ENCODE measurements around the gene TSC22D1.
"Not testable (repeated sequence)": the region's sequence is repeated elsewhere in the genome, so short reads cannot be mapped to it uniquely, and the experiment has no call there.

The TSC22D1 gene

DNA sequence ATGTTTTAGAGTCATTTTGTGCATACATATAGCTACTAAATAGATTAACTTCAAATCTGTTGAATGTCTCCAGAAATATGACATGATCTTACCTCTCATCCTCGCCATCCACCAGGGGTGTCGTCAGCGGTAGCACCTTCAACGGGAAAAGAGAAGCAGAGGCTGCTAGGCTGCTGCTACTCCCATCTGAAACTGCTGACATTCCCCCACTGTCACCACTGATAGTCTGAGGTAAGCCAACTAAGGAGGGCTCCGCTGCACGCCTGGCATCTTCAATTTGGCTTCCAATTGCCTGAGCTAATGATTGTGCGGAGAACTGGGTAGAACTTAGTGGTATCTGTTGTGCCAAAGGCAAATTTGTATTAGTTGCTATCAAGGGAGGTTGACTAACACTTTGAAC is 3.1 kb downstream of the TSC22D1 start:
- no peak for DNase-seq (ENCODE audit: low read depth in 2 of 2)

DNA sequence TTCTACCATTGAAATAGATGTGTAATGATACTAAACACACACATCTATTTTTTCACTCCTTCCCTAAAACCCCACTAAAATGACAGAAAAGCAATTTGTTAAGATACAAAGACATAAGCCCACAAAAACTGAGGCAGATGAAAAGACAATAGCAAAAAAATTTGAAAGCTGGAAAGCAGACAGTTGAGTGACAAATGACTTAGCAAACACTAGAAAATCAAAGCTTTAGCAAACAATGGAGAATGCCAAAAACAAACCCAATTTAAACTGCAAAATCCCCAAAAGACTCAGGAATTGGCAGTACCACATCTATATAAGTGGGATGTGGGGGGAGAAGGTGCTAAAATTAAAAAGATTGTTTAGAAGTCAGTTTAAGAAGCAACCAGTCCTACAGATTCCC is 9.5 kb downstream of the TSC22D1 start:
- no peak for DNase-seq (ENCODE audit: low read depth in 2 of 2)

DNA sequence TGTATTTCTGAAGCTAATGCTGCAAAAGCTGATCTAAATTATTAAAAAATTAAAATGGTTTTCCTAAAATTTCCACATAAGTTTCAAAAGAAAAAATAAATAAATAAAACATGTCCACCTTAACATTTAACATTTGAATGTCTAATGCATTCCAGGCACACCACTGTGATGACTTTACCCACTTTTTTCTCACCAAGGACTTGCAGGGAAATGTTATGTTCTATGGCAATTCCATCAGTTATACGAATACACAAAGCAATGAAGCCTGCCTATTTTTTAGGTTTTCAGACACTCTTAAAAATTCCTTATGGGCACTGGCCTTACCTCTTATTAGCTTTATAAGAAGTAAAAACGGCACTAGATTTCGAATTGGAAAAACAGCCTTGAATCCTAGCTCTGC is 10.2 kb downstream of the TSC22D1 start:
- DNase-seq (ENCODE audit: low read depth in 2 of 2): no peak

DNA sequence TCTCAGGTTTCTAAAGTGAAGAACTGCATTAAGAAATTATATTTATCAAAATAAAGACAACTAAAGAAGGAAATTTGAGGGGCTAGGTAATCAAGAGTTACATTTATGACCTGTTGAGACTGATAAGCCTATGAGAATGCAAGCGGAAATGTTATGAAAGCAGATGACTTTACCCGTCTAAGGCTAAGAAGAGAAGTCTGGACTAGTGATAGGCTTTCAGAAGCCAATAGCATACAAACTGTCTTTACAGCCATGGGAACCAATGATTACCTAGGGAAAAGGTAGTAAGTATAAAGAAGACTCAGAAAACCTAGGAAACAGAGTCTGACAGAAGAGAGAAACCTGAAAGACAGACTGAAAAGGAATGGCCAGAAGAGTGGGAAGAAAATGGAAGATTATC is 11.2 kb downstream of the TSC22D1 start:
- DNase-seq (ENCODE audit: low read depth in 2 of 2): no peak

DNA sequence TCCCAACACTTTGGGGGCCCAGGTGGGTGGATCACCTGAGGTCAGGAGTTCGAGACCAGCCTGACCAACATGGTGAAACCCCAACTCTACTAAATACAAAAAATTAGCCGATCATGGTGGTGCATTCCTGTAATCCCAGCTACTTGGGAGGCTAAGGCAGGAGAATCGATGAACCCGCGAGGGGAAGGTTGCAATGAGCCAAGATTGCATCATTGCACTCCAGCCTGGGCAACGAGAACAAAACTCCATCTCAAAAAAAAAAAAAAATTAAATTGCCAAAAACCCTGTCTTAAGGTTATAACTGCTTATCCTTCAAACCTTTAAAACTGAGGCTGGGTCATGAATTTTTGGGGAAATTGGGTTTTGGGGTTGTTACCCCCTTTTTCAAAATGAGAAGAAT is 13.3 kb downstream of the TSC22D1 start:
- DNase-seq (ENCODE audit: low read depth in 2 of 2): not testable (repeated sequence)

DNA sequence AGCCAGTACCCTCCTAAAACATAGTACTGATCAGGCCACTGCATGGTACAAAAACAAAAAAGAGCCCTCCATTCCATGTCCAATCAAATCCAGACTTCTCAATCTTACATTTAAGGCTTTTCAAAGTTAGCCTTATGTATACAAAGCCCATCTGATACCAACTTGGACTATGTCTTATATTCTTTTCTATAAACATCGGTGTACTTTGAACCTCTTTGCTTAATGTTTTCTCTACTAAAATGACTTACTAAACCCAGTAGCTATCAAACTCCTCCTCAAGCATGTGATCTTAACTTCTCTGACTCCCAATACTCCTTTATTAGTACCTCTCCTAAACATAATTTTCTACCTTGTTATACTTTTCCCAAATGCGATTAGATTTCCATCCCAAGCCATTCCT is 14.8 kb downstream of the TSC22D1 start:
- DNase-seq (ENCODE audit: low read depth in 2 of 2): no peak

DNA sequence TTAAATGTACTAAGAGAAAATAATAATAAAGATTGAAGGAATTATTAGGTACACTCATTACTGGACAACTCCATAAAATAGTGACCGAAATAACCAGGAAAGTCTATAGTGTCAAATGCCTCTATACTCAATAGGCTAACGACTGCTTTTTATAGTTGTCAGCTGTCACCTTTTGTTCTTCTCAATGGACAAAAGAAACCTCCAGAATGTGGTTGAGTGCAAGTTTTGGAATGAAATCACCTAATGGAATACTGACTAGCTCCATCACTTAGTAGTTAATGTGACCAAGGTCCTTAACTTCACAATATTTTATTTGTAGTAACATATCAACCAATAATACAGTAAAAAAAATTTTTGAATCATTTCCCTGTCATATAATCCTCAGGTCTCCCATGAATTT is 18.1 kb downstream of the TSC22D1 start:
- DNase-seq (ENCODE audit: low read depth in 2 of 2): no peak

DNA sequence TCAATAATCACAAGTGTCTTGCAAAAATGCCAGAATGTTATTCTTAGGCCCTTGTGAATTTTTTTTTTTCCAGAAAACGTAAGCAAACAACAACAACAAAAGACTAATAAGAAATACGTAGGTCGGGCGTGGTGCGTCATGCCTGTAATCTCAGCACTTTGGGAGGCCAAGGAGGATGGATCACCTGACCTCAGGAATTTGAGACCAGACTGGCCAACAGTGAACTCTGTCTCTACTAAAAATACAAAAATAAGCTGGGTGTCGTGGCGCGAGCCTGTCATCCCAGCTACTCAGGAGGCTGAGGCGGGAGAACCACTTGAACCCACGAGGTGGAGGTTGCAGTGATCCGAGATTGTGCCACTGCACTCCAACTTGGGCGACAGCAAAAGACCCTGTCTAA is 20.9 kb downstream of the TSC22D1 start:
- DNase-seq (ENCODE audit: low read depth in 2 of 2): no peak

DNA sequence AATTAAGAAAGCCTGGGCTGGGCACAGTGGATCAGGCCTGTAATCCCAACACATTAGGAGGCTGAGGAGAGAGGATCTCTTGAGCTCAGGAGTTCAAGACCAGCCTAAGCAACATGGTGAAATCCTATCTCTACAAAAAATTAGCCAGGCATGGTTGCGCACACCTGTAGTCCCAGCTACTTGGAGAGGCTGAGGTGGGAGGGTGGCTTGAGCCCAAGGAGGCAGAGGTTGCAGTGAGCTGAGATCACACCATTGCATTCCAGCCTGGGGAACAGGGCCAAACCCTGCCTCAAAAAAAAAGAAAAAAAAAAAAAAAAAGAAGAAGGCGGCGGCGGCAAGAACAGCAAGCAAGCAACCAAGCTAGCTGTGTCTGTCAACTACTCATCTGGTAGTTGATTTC is 26.7 kb downstream of the TSC22D1 start:
- no peak for DNase-seq (ENCODE audit: low read depth in 2 of 2)

DNA sequence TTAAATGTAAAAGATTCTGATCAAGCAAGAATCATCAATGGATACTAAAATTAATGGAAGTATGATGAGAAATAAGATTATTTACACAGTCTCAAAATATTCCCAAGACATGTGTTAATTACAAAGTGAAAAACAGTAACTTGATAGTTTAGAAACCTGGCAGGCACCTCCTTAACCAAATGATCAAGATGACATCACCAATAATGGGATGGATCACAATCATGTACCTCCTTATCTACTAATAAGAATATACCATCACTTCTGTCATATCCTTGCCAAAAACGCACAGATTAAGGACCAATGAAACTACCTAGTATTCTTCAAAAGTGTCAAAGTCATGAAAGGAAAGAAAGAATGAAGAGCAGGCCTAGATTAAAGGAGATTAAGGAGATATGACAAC is 30.0 kb downstream of the TSC22D1 start:
- no peak for DNase-seq (ENCODE audit: low read depth in 2 of 2)

DNA sequence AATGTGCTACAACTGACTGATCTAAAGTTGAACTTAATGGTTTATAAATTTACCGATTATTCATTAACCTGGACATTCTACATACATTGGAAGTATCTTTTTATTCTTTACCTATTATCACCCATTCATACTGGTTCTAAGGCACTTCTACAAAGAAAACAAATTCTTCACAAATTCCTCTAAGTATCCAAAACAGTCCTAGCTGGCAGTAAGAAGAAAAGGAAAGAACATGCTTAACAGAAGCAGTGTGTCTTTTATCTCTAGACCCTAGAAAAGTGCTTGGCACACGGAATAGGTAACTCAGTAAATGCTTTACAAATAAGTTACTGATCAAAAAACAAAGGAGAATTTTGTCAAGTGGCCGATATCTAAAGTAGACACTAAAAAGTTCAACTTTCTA is 32.8 kb downstream of the TSC22D1 start:
- no peak for DNase-seq (ENCODE audit: low read depth in 2 of 2)

DNA sequence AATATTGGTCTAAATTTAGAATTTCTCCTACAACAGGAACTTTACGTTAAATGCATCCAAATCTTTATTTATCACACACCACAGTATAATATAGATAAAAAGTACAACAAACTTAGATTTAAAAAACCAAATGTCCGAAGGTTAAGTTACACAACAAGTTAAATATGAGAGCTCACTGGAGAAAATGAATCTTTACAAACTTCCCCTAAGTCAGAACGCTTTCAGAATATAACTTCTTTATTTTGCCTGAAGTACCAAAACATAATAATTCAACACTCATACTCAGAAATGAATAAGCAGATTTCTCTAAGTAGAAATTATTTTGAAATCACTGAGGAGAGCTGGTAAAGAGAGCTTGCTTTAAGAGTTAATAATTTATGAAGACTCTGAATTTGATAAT is 33.8 kb downstream of the TSC22D1 start:
- DNase-seq (ENCODE audit: low read depth in 2 of 2): no peak

DNA sequence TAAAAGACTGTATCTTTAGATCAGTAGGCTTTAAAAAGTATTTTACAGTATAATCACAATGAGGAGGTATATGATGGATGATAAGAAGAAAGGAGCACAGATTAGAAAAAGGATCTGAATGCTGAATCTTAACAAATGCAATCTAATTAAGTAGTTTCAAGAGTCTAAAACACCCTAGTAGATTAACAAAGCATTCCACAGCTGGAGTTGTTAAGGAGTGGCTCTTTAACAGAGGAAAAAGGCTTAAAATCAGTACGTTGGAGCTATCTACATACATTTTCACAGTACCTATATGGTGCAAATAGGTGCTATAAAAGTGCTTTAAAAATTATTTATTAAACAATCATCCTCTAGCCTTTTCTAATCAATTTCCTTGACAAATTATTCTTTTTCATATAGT is 34.5 kb downstream of the TSC22D1 start:
- no peak for DNase-seq (ENCODE audit: low read depth in 2 of 2)

DNA sequence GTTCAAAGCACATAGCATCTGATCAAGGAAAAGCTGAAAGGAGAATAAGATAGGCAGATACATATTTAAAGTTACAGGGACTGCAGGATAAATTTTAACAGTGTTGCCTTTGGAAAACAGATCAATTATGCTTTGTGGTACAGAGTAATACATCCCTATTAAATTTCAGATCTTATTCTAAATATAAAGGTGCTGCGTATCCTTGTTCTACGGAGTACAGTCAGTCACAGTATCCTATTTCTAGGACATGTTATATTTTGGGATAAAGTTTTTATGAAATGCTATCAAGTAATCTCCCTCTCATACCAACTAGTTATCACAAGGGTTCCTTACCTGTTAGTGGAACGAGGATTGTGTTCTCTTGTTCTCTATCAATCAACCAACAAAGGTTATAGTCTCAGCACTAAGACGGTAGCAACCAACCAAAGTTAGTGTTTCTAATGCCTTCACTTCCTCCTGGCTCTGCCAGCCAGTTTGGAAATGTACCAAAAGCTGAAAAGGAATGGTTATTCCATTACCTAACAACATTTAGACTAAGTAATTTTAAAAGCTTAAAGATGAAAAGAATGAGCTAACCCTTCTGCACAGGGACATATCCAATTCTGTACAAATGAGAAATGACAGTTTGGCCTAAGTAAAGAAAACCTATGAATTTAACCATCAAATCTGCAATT is 35.2 kb downstream of the TSC22D1 start:
- no peak for DNase-seq (ENCODE audit: low read depth in 2 of 2)

DNA sequence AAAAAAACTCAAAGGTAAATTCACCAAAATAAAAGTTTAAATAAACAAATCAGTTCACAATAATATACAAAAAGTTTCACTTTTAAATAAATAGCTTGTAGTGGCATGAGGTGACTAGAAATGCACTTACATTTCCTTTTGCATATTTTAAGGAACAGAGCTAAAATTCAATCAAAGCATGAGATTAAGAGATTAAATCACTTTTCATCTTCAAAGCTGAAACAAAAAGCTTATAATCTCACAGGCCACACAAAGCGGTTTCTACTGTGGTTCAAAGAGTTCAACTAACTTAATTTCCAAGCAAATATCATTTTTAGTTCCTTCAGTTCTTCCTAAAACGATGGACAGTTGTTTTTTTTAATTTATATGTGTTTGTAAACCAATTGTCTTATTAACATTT is 38.9 kb downstream of the TSC22D1 start:
- no peak for DNase-seq (ENCODE audit: low read depth in 2 of 2)

DNA sequence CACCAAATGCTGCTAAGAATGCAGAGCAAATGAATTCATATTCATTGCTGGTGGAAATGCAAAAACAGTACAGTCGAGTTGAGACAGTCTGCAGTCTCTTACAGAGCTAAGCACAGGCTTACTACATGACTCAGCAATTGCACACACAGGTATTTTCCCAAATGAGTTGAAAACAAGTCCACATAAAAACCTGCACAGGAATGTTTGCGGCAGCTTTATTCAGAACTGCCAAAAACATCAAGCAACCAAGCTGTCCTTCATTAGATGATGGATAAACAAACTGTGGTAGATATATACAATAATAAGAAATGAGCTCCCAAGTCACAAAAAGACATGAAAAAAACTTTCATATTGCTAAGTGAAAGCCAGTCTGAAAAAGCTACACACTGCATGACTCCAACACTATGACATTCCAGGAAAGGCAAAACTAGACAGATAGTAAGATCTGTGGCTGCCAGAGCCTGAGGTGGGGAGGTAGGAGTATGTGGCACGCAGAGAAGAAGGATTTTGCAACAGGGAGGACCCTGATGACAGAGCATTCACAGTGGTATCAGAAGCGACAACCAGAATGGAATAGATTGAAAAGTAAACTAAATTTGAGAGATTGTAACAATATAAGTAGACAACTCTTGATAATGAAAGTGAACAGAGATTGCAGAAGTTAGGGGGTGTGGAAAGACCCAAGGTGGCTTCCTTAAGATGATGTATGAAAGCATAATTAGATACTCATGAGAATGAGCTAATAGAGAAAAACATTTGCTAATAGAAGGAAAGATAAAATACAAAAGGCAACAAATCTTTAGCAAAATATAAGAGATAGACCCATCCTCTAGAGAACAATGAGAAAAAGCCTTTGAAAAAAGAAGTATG is 52.7 kb downstream of the TSC22D1 start:
- DNase-seq (ENCODE audit: low read depth in 2 of 2): no peak

DNA sequence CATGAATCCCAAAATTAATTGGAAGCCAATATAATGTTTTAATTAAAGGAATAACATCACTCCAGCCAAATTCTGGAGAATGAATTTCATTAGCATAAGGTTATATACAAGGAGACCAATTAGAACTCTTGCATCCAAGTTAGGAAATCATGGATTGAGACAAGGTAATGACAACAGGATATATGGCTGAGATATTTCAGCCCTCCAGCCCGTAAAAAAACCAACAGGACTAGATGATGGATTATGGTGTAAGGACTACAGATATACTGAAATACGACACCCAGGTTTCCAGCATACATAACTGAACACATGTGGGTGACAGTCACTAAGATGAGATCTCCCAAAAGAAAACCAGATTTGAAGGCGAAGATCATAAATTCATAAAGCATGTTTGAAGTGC is 56.5 kb downstream of the TSC22D1 start:
- DNase-seq (ENCODE audit: low read depth in 2 of 2): no peak

DNA sequence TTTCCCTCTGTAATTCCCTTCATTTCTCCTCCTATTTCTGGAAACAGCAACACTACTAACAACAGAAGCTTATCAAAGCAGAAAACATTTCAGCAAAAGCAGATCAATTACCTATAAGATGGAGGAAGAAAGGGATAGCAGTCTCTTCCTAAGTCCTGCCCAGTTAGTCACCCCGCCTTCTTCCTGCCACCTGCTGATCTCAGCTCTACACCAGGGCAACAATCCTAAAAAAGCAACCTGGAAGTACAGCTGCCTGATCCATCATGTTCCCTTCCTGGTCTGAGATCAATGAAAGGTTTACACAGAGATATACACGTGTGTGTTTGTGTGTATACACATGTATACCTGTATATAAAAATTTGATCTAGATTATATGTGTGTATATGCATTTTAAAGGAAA is 59.4 kb downstream of the TSC22D1 start:
- DNase-seq (ENCODE audit: low read depth in 2 of 2): no peak

DNA sequence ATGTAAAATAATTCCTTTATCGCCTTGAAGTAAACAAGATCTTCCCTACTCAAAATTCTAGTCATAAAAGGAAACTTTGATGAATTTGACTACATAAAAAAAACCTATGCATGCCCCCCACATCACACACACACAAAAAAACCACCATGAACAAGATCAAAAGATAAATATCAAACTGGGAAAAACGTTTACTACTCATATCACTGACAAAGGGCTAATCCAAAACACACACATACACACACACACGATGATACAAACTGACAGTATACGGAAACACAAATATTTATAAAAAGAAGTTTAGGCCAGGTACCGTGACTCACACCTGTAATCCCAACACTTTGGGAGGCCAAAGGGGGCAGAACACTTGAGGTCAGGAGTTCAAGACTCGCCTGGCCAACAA is 61.9 kb downstream of the TSC22D1 start:
- DNase-seq (ENCODE audit: low read depth in 2 of 2): no peak

DNA sequence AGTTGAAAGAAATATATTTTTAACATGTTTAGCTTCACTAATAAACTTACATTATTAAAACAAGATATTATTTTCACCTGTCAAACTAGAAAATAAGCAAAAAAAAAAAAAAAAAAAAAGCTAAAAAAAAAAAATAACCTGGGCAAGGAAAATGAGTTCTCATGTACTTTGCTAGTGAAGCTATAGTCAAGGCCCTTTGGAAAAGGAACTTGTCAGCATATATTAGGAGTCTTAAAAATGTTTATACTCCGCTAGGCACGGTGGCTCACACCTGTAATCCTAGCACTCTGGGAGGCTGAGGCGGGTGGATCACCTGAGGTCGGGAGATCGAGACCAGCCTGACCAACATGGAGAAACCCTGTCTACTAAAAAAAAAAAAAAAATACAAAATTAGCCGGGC is 66.3 kb downstream of the TSC22D1 start:
- DNase-seq (ENCODE audit: low read depth in 2 of 2): not testable (repeated sequence)

DNA sequence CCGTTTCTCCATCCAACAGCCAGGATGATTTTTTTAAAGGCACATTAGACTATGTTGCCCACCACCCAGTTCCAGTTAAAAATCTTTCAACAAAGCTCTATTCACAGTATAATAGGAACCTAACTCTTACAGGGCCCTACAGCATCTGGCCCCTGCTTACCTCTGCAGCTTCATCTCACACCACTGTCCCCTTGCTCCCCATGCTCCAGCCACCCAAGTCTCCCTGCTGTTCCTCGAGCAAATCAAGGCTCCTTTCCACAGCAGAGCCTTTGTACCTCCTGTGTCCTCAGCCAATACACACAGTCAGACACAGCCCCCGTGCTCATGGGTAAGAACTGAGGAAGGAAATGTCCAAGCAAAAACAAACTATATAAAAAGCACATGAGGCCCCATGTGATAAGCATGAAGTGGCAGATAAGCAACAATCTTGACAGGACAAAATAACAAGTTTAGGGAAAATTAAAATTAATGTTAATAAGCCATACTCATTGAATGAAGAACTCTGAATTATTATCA is 67.5 kb downstream of the TSC22D1 start:
- DNase-seq (ENCODE audit: low read depth in 2 of 2): no peak

DNA sequence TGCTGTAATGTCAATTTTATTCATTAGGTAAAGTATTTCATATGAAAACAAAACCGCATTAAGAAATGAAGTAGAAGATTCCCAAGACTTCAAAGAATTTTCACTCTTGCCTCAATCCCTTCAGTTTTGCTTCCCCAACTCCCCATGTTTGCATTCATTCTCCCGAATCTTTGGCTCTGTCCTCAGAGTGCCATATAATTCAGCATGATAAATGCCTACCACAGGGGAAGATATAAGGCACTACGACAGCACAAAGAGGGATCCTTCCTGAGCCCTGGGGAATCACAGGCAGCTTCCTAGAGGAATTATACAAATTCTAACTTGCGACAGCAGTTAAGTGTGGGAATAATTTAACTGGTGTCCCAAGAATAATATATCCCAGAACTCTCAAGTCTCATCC is 68.5 kb downstream of the TSC22D1 start:
- no peak for DNase-seq (ENCODE audit: low read depth in 2 of 2)

DNA sequence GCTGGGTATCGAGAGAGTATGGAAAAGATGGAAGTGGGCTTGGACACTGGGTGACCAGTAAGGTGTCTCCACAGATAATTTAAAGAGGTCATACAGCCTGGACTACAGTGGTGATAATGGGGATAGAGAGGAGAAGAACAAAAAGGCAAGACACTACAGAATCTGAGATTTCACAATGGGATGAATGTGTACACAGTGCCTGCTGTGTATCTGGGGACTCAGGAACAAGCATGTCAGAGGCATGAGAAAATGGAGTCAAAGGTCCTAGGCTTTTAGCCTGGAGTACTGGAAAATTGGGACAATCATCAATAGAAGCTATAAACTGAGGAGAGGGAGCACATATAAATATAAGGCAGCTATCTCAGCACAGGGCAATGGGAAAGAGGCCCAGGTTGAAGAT is 69.4 kb downstream of the TSC22D1 start:
- DNase-seq (ENCODE audit: low read depth in 2 of 2): no peak
